ENCODE measurements around the gene COL16A1. TPM values are rescaled to one million over a fixed set of nuclear protein-coding genes. Genes with fewer than 3 reads are reported as not detected.

The COL16A1 gene
- total RNA-seq, 6 experiments from 2014 or later: 74.1 to 100 (median 87.6) TPM

DNA sequence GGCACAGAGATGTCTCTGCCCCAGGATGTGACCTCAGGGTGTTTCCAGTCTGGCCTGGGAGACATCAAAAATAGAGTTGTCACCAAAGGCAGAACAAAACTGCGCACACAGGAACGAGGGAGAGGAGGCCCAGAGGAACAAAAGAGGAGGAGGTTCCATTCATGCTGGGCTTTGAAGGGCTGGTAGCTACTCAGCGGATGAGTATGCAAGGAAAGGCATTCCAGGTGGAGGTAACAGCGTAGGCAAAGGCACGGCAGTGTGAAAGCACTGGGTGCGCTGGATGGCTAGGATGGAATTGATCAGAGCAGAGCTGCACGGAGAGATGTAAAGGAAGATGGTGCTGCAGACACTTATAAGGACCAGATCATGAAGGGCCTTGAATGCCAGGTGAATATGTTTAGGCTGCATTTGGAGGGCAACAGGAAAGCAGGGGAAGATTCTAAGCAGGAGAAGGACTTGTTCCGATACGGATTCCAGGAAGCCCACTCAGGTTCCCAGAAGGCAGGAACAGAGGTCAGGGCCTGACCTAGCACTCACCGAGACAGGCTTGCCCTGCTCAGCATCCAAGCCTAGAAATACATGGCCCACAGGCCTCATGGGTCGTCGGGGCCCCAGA, 6.3 kb downstream of the COL16A1 start:
- no peak for TF ChIP-seq CTCF (IDR thresholded peaks at IDR 0.05)
- no peaks in the 10 kb centered on the region; the same call in none of the 2 replicates for H3K27me3 Mint-ChIP-seq (ENCODE audit: insufficient read depth)
- H3K9me3 Mint-ChIP-seq: no peaks in the 10 kb centered on the region
- peaks cover 57% of the 10 kb centered on the region for H3K4me1 Mint-ChIP-seq (ENCODE audit: low read depth)
- H3K36me3 Mint-ChIP-seq (ENCODE audit: low read depth): peaks cover 34% of the 10 kb centered on the region
- no peak overlapping the region for H3K4me3 Mint-ChIP-seq
- no peak for DNase-seq
- H3K27ac Mint-ChIP-seq: no peak overlapping the region

GRCh38 chr1:31696242-31696641, 7.6 kb downstream of the COL16A1 start:
- peaks cover 34% of the 10 kb centered on the region for H3K36me3 Mint-ChIP-seq (ENCODE audit: low read depth)
- no peaks in the 10 kb centered on the region; the same call in none of the 2 replicates for H3K27me3 Mint-ChIP-seq (ENCODE audit: insufficient read depth)
- no peak for TF ChIP-seq CTCF (IDR thresholded peaks at IDR 0.05)
- no peaks in the 10 kb centered on the region for H3K9me3 Mint-ChIP-seq
- no peak overlapping the region for H3K27ac Mint-ChIP-seq
- no peak overlapping the region for H3K4me3 Mint-ChIP-seq
- no peak for DNase-seq
- peaks cover 45% of the 10 kb centered on the region for H3K4me1 Mint-ChIP-seq (ENCODE audit: low read depth)

DNA sequence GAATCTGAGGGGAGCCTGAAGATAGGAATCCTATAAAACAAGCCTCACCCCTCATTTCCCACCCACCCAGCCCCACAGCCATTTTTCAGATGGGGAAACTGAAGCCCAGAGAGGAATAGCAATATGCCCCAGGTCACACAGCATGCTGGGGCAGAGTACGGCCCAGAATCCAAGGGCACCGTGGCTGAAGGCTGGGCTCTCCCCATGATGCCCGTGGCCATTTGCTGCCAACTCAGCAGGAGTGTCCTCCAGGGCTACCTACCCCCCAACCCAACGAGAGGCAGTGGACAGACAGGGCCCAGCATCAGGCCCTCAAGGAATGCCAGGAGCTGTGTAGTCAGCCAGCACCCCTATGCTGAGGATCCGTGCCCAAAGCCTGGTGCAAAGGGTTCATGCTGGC, 8.5 kb downstream of the COL16A1 start:
- no peak for TF ChIP-seq CTCF (IDR thresholded peaks at IDR 0.05)
- Mint-ChIP-seq H3K27ac (no peak overlapping the region), H3K27me3 (ENCODE audit: insufficient read depth) (no peaks in the 10 kb centered on the region), H3K4me3 (no peak overlapping the region), H3K36me3 (ENCODE audit: low read depth) (peaks cover 32% of the 10 kb centered on the region), H3K4me1 (ENCODE audit: low read depth) (peaks cover 45% of the 10 kb centered on the region), H3K9me3 (no peaks in the 10 kb centered on the region)
- DNase-seq: no peak

DNA sequence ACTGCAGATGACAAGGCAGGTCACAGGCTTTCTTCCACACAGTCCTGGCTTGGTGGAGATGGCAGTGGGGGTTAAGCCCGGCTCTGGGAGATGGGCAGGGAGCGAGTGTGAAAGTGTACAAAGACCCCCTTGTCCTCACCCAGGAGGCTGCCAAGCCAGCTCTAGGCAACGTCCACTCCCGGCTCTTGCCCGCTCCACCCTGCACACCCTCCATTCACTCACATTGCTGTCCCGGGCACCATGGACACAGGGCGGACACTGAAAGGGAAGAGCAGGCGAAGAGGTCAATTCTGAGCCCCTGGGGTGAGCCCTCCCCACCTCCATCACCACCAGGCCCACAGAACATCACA, 8.9 kb downstream of the COL16A1 start:
- Mint-ChIP-seq H3K36me3 (ENCODE audit: low read depth) (peaks cover 32% of the 10 kb centered on the region), H3K27me3 (ENCODE audit: insufficient read depth) (no peaks in the 10 kb centered on the region), H3K4me1 (ENCODE audit: low read depth) (peaks cover 45% of the 10 kb centered on the region), H3K9me3 (no peaks in the 10 kb centered on the region), H3K4me3 (no peak overlapping the region), H3K27ac (peak overlapping the region; percentile 60; the same call in 1 of the 2 replicates)
- no peak for TF ChIP-seq CTCF (IDR thresholded peaks at IDR 0.05)
- no peak for DNase-seq

- Mint-ChIP-seq H3K27me3 (ENCODE audit: insufficient read depth) (no peaks in the 10 kb centered on the region; the same call in 1 of the 2 replicates), H3K4me3 (no peak overlapping the region), H3K9me3 (no peaks in the 10 kb centered on the region), H3K36me3 (ENCODE audit: low read depth) (peaks cover 34% of the 10 kb centered on the region), H3K4me1 (ENCODE audit: low read depth) (peaks cover 45% of the 10 kb centered on the region), H3K27ac (peak overlapping the region; percentile 60)
- no peak for DNase-seq
- no peak for TF ChIP-seq CTCF (IDR thresholded peaks at IDR 0.05)
Measured at GRCh38 chr1:31694069-31694963, 9.5 kb downstream of the COL16A1 start.
